IMR-90 (cell line): ENCODE data around the gene ACACA. TPM values are rescaled to one million over a fixed set of nuclear protein-coding genes. Genes with fewer than 3 reads are reported as not detected.

ENCODE experiments used
- ATAC-seq: fragments of 200-7000 bp; cut with Tn5 transposase; 2 replicates; pipeline ENCODE4 v1.9.1; 2020; ENCODE audit warnings: low read depth, mild to moderate bottlenecking, moderate library complexity
- BruUV-seq: library from RNA; stranded (reverse); fragments of 400-500 nt; replicated peaks from 2 replicates; lab custom pipeline; 2021; lab: Mats Ljungman, UMichigan
- CTCF ChIA-PET: fragments of 300-600 bp; formaldehyde crosslinking; extraction: SDS; loops from one replicate; lab custom pipeline; 2021; ENCODE audit warnings: antibody characterized with exemption; lab: Yijun Ruan, JAX
- POLR2A ChIA-PET: fragments of 300-600 bp; sonication (Branson Sonifier 250); formaldehyde crosslinking; loops from one replicate; lab custom pipeline; 2022; ENCODE audit warnings: antibody characterized with exemption; ENCODE audit not compliant: unreplicated experiment; lab: Charles Lee
- DNase-seq: peaks from one replicate; pipeline ENCODE4 v3.0.0; 2013
- H2AFZ ChIP-seq: replicated peaks from 2 replicates; pipeline ENCODE3; 2013; ENCODE audit warnings: low read length, mild to moderate bottlenecking; ENCODE audit not compliant: poor library complexity
- H2AK5ac ChIP-seq: 2 replicates; pipeline ENCODE4 v1.6.1; 2013; ENCODE audit warnings: low read depth, low read length, inconsistent platforms
- H2AK9ac ChIP-seq: replicated peaks from 2 replicates; pipeline ENCODE3; 2013; ENCODE audit warnings: mild to moderate bottlenecking, low read depth, low read length, moderate library complexity; ENCODE audit not compliant: poor library complexity
- H2BK120ac ChIP-seq: 2 replicates; pipeline ENCODE4 v1.6.1; 2013; ENCODE audit warnings: low read depth, low read length, inconsistent platforms
- H2BK15ac ChIP-seq: 3 replicates; pipeline ENCODE4 v1.6.1; 2013; ENCODE audit warnings: low read depth, low read length, inconsistent platforms
- H2BK20ac ChIP-seq: 2 replicates; pipeline ENCODE4 v1.6.1; 2013; ENCODE audit warnings: low read depth, mild to moderate bottlenecking, inconsistent platforms, low read length, moderate library complexity
- H2BK5ac ChIP-seq: 2 replicates; pipeline ENCODE4 v1.6.1; 2013; ENCODE audit warnings: mild to moderate bottlenecking, low read depth, low read length, inconsistent platforms; ENCODE audit not compliant: poor library complexity, severe bottlenecking
- H3K14ac ChIP-seq: replicated peaks from 2 replicates; pipeline ENCODE4 v1.6.1; 2013; ENCODE audit warnings: low read depth, low read length, inconsistent platforms
- H3K18ac ChIP-seq: 2 replicates; pipeline ENCODE4 v1.6.1; 2013; ENCODE audit warnings: low read depth, low read length, control low read depth
- H3K23ac ChIP-seq: 2 replicates; pipeline ENCODE4 v1.6.1; 2013; ENCODE audit warnings: low read depth, low read length, inconsistent platforms
- H3K27ac ChIP-seq: 2 replicates; pipeline ENCODE4 v1.5.1; 2013; ENCODE audit warnings: mild to moderate bottlenecking, control low read depth, low read length; ENCODE audit not compliant: insufficient read depth
- H3K27me3 ChIP-seq: 2 replicates; pipeline ENCODE4 v1.6.1; 2013; ENCODE audit warnings: low read length; ENCODE audit not compliant: control insufficient read depth, insufficient read depth
- H3K36me3 ChIP-seq: 2 replicates; pipeline ENCODE4 v1.6.1; 2013; ENCODE audit warnings: low read length, mixed read lengths; ENCODE audit not compliant: control insufficient read depth, insufficient read depth
- H3K4ac ChIP-seq: 2 replicates; pipeline ENCODE4 v1.6.1; 2013; ENCODE audit warnings: low read depth, low read length, inconsistent platforms
- H3K4me1 ChIP-seq: 2 replicates; pipeline ENCODE4 v1.6.1; 2013; ENCODE audit warnings: low read length, mixed read lengths; ENCODE audit not compliant: control insufficient read depth, insufficient read depth
- H3K4me2 ChIP-seq: 2 replicates; pipeline ENCODE4 v1.6.1; 2013; ENCODE audit warnings: low read depth, mild to moderate bottlenecking, control low read depth, low read length, moderate library complexity
- H3K4me3 ChIP-seq: 2 replicates; pipeline ENCODE4 v1.5.1; 2013; ENCODE audit warnings: low read depth, mild to moderate bottlenecking, control low read depth, low read length, moderate library complexity; ENCODE audit not compliant: insufficient read depth
- H3K56ac ChIP-seq: 2 replicates; pipeline ENCODE4 v1.6.1; 2013; ENCODE audit warnings: low read length, inconsistent platforms; ENCODE audit not compliant: insufficient read depth; ENCODE audit errors: extremely low read depth
- H3K79me1 ChIP-seq, 2 experiments: 2 replicates each; pipeline ENCODE4 v1.6.1; 2013; ENCODE audit warnings: low read length in 2 of 2, inconsistent platforms in 1 of 2, low read depth in 1 of 2
- H3K9ac ChIP-seq: 2 replicates; pipeline ENCODE4 v1.6.1; 2013; ENCODE audit warnings: low read depth, low read length, control low read depth
- H3K9me1 ChIP-seq: 2 replicates; pipeline ENCODE4 v1.6.1; 2013; ENCODE audit warnings: low read length, inconsistent platforms; ENCODE audit not compliant: insufficient read depth
- H3K9me3 ChIP-seq: 2 replicates; pipeline ENCODE4 v1.6.1; 2013; ENCODE audit warnings: low read length; ENCODE audit not compliant: control insufficient read depth, insufficient read depth
- H4K20me1 ChIP-seq: 2 replicates; pipeline ENCODE4 v1.6.1; 2013; ENCODE audit warnings: low read length, inconsistent platforms; ENCODE audit not compliant: insufficient read depth
- H4K5ac ChIP-seq: 2 replicates; pipeline ENCODE4 v1.6.1; 2013; ENCODE audit warnings: mild to moderate bottlenecking, low read depth, low read length, control low read depth
- H4K8ac ChIP-seq, 2 experiments: 2 replicates each; pipeline ENCODE4 v1.6.1; 2013; ENCODE audit warnings: low read depth in 2 of 2, low read length in 2 of 2, control low read depth in 1 of 2, inconsistent platforms in 1 of 2
- H4K91ac ChIP-seq: 2 replicates; pipeline ENCODE4 v1.6.1; 2013; ENCODE audit warnings: low read depth, low read length, inconsistent platforms; ENCODE audit not compliant: insufficient read depth
- BHLHE40 ChIP-seq: fragments of 150-350 bp; IDR thresholded peaks from 2 replicates; pipeline ENCODE4 v1.6.1; 2016; ENCODE audit warnings: mild to moderate bottlenecking, low read depth, low read length
- CHD1 ChIP-seq: IDR thresholded peaks from 2 replicates; pipeline ENCODE4 v1.6.1; 2012; ENCODE audit warnings: low read depth, low read length, improper control_type of control experiment
- FOS ChIP-seq: fragments of 150-350 bp; IDR thresholded peaks from 2 replicates; pipeline ENCODE4 v1.6.1; 2016; ENCODE audit warnings: low read depth, low read length
- MAFK ChIP-seq: IDR thresholded peaks from 2 replicates; pipeline ENCODE4 v1.6.1; 2012; ENCODE audit warnings: low read depth, low read length, improper control_type of control experiment
- MAZ ChIP-seq: IDR thresholded peaks from 2 replicates; pipeline ENCODE4 v1.6.1; 2012; ENCODE audit warnings: low read depth, mild to moderate bottlenecking, low read length, improper control_type of control experiment, moderate library complexity, borderline replicate concordance
- MXI1 ChIP-seq: IDR thresholded peaks from 2 replicates; pipeline ENCODE4 v1.6.1; 2012; ENCODE audit warnings: low read depth, mild to moderate bottlenecking, low read length, moderate library complexity, borderline replicate concordance
- NFE2L2 ChIP-seq: fragments of 150-350 bp; IDR thresholded peaks from 2 replicates; pipeline ENCODE4 v1.6.1; 2016; ENCODE audit warnings: low read depth, mild to moderate bottlenecking, low read length
- RAD21 ChIP-seq: IDR thresholded peaks from 2 replicates; pipeline ENCODE4 v1.6.1; 2012; ENCODE audit warnings: low read length, improper control_type of control experiment
- RCOR1 ChIP-seq: IDR thresholded peaks from 2 replicates; pipeline ENCODE4 v1.6.1; 2012; ENCODE audit warnings: mild to moderate bottlenecking, low read length, improper control_type of control experiment; ENCODE audit not compliant: insufficient replicate concordance
- RFX5 ChIP-seq: IDR thresholded peaks from 2 replicates; pipeline ENCODE4 v1.8.0; 2012; ENCODE audit warnings: low read depth, mild to moderate bottlenecking, low read length, moderate library complexity
- SMC3 ChIP-seq: fragments of 150-350 bp; IDR thresholded peaks from 2 replicates; pipeline ENCODE4 v1.6.1; 2016; ENCODE audit warnings: low read depth, mild to moderate bottlenecking, antibody characterized with exemption, low read length, moderate library complexity
- WGBS, 2 experiments: methylation state at CpG; one replicate each; pipeline versions ENCODE4 v1.1.5 to v1.1.7; 2013; ENCODE audit warnings: missing lambda C conversion rate in 2 of 2; ENCODE audit not compliant: insufficient read length in 1 of 2; ENCODE audit errors: extremely low coverage in 2 of 2; 5-methylcytosine and 5-hydroxymethylcytosine counted together
- dilution Hi-C: fragments of 300-500 bp; cut with HindIII; formaldehyde crosslinking; loops from one replicate; pipeline ENCODE4 v1.14.3; 2018; ENCODE audit warnings: low sequenced_read_pairs; ENCODE audit not compliant: unreplicated experiment
- in situ Hi-C: fragments of 300-500 bp; cut with MboI; formaldehyde crosslinking; loops from 3 replicates; pipeline ENCODE4 v1.14.3; 2019; ENCODE audit warnings: low sequenced_read_pairs, inconsistent platforms, mixed read lengths
- intact Hi-C: fragments of 100-400 bp; cut with micrococcal nuclease; formaldehyde crosslinking; loops from 2 replicates; pipeline ENCODE4 v1.10.0; 2022
- polyA plus RNA-seq, 3 experiments: library from polyadenylated mRNA; depleted of rRNA; stranded (reverse); fragments of >200 nt; gene quantifications; 2 replicates each; pipeline ENCODE4 v1.2.3, GENCODE V29; 2012; ENCODE audit warnings: low replicate concordance in 1 of 3
- total RNA-seq: library from RNA; depleted of rRNA; stranded (reverse); fragments of >200 nt; gene quantifications from 2 replicates; pipeline ENCODE4 v1.2.3, GENCODE V29; 2012
- TF ChIP-seq, protein P1 (sequence below): fragments of 150-350 bp; IDR thresholded peaks from 2 replicates; pipeline ENCODE4 v1.6.1; 2016; ENCODE audit warnings: low read depth, mild to moderate bottlenecking, low read length, moderate library complexity, borderline replicate concordance

ACACA gene
- total and polyA plus RNA-seq, 2 of the 4 experiments (the other 2 are of a cell fraction), result 21.3 to 39.1 TPM

DNA sequence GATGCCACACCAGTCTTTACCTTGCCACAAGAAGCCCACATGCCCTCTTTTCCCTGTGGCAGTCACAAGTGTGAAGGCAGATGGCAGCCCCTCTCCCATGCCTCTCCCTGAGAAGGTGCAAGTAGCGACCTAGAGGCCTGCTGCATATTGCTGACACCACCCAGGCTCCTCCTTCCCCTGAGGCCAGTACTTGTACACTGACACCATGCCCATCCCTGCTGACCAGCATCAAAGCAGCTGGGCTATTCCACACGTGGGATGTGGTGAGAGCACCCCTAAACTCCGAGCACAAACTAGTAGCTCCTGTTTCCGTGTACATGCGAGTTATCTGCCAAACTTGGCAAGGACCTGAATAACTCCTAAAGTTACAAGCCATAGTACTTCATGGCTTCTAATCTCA is 308.5 kb downstream of the ACACA start:
- in situ Hi-C loops (no loop called here), intact Hi-C loops (no loop called here), dilution Hi-C loops (no loop called here)
- Histone ChIP-seq H3K9me1 (peaks cover 8% of the 10 kb centered on the region; the same call in 1 of the 2 replicates), H3K36me3 (peaks cover 31% of the 10 kb centered on the region), H3K4me2 (no peak overlapping the region), H3K79me1 (no peaks in the 10 kb centered on the region), H2BK120ac (no peak overlapping the region), H3K4me1 (peaks cover 2% of the 10 kb centered on the region; the same call in 1 of the 2 replicates), H4K20me1 (no peaks in the 10 kb centered on the region), H3K9me3 (no peaks in the 10 kb centered on the region), H3K23ac (no peak overlapping the region), H2BK5ac (no peak overlapping the region), H4K91ac (no peak overlapping the region), H3K18ac (no peak overlapping the region), H3K56ac (no peak overlapping the region), H3K14ac (no peak overlapping the region), H3K27ac (no peak overlapping the region), H4K8ac (no peak overlapping the region), H2AFZ (no peak overlapping the region), H3K4ac (no peak overlapping the region), H4K5ac (no peak overlapping the region), H2AK5ac (no peak overlapping the region), H3K27me3 (no peaks in the 10 kb centered on the region), H2BK20ac (no peak overlapping the region), H3K4me3 (no peak overlapping the region), H2BK15ac (no peak overlapping the region), H2AK9ac (no peak overlapping the region), H3K9ac (no peak overlapping the region)
- CTCF ChIA-PET, result interaction anchor here (1.0 kb wide), 1 partner anchor 9 kb away, joined by 3 read pairs; no protein-coding TSS in a partner anchor
- no peak for TF ChIP-seq FOS
- no peak for TF ChIP-seq SMC3
- TF ChIP-seq NFE2L2, result no peak
- TF ChIP-seq CHD1, result no peak
- TF ChIP-seq MXI1, result no peak
- TF ChIP-seq BHLHE40, result no peak
- TF ChIP-seq RAD21, result no peak
- no peak for TF ChIP-seq MAZ
- TF ChIP-seq RCOR1, result no peak
- no peak for TF ChIP-seq RFX5
- TF ChIP-seq, protein P1, sequence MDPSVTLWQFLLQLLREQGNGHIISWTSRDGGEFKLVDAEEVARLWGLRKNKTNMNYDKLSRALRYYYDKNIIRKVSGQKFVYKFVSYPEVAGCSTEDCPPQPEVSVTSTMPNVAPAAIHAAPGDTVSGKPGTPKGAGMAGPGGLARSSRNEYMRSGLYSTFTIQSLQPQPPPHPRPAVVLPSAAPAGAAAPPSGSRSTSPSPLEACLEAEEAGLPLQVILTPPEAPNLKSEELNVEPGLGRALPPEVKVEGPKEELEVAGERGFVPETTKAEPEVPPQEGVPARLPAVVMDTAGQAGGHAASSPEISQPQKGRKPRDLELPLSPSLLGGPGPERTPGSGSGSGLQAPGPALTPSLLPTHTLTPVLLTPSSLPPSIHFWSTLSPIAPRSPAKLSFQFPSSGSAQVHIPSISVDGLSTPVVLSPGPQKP, result no peak
- no peak for TF ChIP-seq MAFK
- DNase-seq (no peak), ATAC-seq (no peak)
- BruUV-seq, result no TSS peak
- POLR2A ChIA-PET, result no interaction called here
- no CpG with 5 or more reads among the region's 5 CpGs for WGBS, 2 experiments
